Measurements from ENCODE around the gene JAM3.

The JAM3 gene

GRCh38 chr11:134144744-134145143 lies 75.9 kb downstream of the JAM3 start:
- Histone ChIP-seq H4K20me1 (ENCODE audit: low read depth, low read length) (no peaks in the 10 kb centered on the region), H3F3A (ENCODE audit: insufficient read depth) (no peaks in the 10 kb centered on the region), H3K27ac (ENCODE audit: low read depth, low read length) (no peak overlapping the region), H2AFZ (ENCODE audit: low read depth, low read length, severe bottlenecking) (no peak overlapping the region), H3K27me3 (ENCODE audit: low read length) (no peaks in the 10 kb centered on the region), H3K9me2 (replicated peaks; ENCODE audit: insufficient read depth, low read length) (no peaks in the 10 kb centered on the region), H3K79me2 (ENCODE audit: insufficient read depth, low read length) (no peaks in the 10 kb centered on the region), H3K9ac (ENCODE audit: low read length) (no peak overlapping the region), H3K36me3 (ENCODE audit: low read length) (no peaks in the 10 kb centered on the region), H3K4me3 (ENCODE audit: insufficient read depth, low read length, poor library complexity, severe bottlenecking) (no peak overlapping the region), H3K4me2 (ENCODE audit: low read depth, low read length, poor library complexity, severe bottlenecking) (no peak overlapping the region), H3K9me3 (ENCODE audit: insufficient read depth, low read length) (no peaks in the 10 kb centered on the region)
- no peak for TF ChIP-seq EZH2phosphoT487 (conservative IDR thresholded peaks at IDR 0.05; ENCODE audit: low read length)
- TF ChIP-seq CTCF (IDR thresholded peaks at IDR 0.05; ENCODE audit: insufficient read depth, low read length, poor library complexity, severe bottlenecking): no peak

GRCh38 chr11:134145715-134146114 lies 76.8 kb downstream of the JAM3 start:
- H3F3A ChIP-seq (ENCODE audit: insufficient read depth): no peaks in the 10 kb centered on the region
- H3K27ac ChIP-seq (ENCODE audit: low read depth, low read length): no peak overlapping the region
- H2AFZ ChIP-seq (ENCODE audit: low read depth, low read length, severe bottlenecking): no peak overlapping the region
- no peaks in the 10 kb centered on the region for H3K9me3 ChIP-seq (ENCODE audit: insufficient read depth, low read length)
- no peaks in the 10 kb centered on the region for H3K9me2 ChIP-seq (replicated peaks; ENCODE audit: insufficient read depth, low read length)
- no peak overlapping the region for H3K4me3 ChIP-seq (ENCODE audit: insufficient read depth, low read length, poor library complexity, severe bottlenecking)
- no peaks in the 10 kb centered on the region for H4K20me1 ChIP-seq (ENCODE audit: low read depth, low read length)
- H3K27me3 ChIP-seq (ENCODE audit: low read length): no peaks in the 10 kb centered on the region
- no peaks in the 10 kb centered on the region for H3K79me2 ChIP-seq (ENCODE audit: insufficient read depth, low read length)
- TF ChIP-seq EZH2phosphoT487 (conservative IDR thresholded peaks at IDR 0.05; ENCODE audit: low read length) (no peak), CTCF (IDR thresholded peaks at IDR 0.05; ENCODE audit: insufficient read depth, low read length, poor library complexity, severe bottlenecking) (no peak)
- H3K9ac ChIP-seq (ENCODE audit: low read length): no peak overlapping the region
- no peaks in the 10 kb centered on the region for H3K36me3 ChIP-seq (ENCODE audit: low read length)
- H3K4me2 ChIP-seq (ENCODE audit: low read depth, low read length, poor library complexity, severe bottlenecking): no peak overlapping the region

GRCh38 chr11:134146598-134146997 lies 77.7 kb downstream of the JAM3 start:
- Histone ChIP-seq H3K9ac (ENCODE audit: low read length) (no peak overlapping the region), H3K4me2 (ENCODE audit: low read depth, low read length, poor library complexity, severe bottlenecking) (no peak overlapping the region), H3K9me2 (replicated peaks; ENCODE audit: insufficient read depth, low read length) (no peaks in the 10 kb centered on the region), H3K36me3 (ENCODE audit: low read length) (no peaks in the 10 kb centered on the region), H3K27me3 (ENCODE audit: low read length) (no peaks in the 10 kb centered on the region), H3K9me3 (ENCODE audit: insufficient read depth, low read length) (no peaks in the 10 kb centered on the region), H3K27ac (ENCODE audit: low read depth, low read length) (no peak overlapping the region), H3K4me3 (ENCODE audit: insufficient read depth, low read length, poor library complexity, severe bottlenecking) (no peak overlapping the region), H4K20me1 (ENCODE audit: low read depth, low read length) (no peaks in the 10 kb centered on the region), H3K79me2 (ENCODE audit: insufficient read depth, low read length) (no peaks in the 10 kb centered on the region), H2AFZ (ENCODE audit: low read depth, low read length, severe bottlenecking) (no peak overlapping the region), H3F3A (ENCODE audit: insufficient read depth) (no peaks in the 10 kb centered on the region)
- TF ChIP-seq CTCF (IDR thresholded peaks at IDR 0.05; ENCODE audit: insufficient read depth, low read length, poor library complexity, severe bottlenecking) (no peak), EZH2phosphoT487 (conservative IDR thresholded peaks at IDR 0.05; ENCODE audit: low read length) (no peak)

All from SU-DHL-6 (cell line).